Stimulated activated CD8-positive, alpha-beta memory T cell treated with anti-CD3 and anti-CD28 coated beads, Interleukin-7, amount 100 ng/mL, for 48 hours (primary cell): ENCODE results near the gene CHST13.

Experiments used
- DNase-seq, 2 donors: peaks; one replicate each; pipeline ENCODE4 v3.0.0-alpha.2; 2020; ENCODE audit warnings: low read depth in 1 of 2; ENCODE audit errors: extremely low read depth in 1 of 2

Gene CHST13

GRCh38 chr3:126487151-126487771 is 36.7 kb upstream of the CHST13 start:
- no peak for DNase-seq

DNA sequence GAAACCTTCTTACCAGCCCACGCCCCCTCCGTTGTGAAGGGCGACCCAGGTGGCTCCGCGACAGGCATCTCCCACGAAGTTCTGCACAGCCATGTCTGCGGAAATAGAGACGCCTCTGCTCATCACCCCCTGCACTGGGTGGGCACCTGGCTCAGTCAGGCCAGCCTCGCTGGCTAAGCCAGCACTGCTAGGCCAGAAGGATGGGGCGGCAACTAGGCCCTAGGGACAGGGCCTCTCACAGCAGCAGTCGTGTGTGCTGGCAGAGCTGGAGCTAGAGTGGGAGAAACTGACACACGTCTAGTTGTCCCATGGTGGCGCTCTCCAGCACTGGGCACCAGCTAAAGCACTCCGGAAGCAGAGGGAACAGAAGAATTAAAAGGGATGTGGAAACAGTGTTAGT is 35.8 kb upstream of the CHST13 start:
- no peak for DNase-seq

- no peak for DNase-seq
Observed at GRCh38 chr3:126488886-126489569, 34.9 kb upstream of the CHST13 start.

GRCh38 chr3:126490619-126491018 is 33.3 kb upstream of the CHST13 start:
- DNase-seq: no peak

GRCh38 chr3:126491221-126492013 is 32.5 kb upstream of the CHST13 start:
- no peak for DNase-seq

DNA sequence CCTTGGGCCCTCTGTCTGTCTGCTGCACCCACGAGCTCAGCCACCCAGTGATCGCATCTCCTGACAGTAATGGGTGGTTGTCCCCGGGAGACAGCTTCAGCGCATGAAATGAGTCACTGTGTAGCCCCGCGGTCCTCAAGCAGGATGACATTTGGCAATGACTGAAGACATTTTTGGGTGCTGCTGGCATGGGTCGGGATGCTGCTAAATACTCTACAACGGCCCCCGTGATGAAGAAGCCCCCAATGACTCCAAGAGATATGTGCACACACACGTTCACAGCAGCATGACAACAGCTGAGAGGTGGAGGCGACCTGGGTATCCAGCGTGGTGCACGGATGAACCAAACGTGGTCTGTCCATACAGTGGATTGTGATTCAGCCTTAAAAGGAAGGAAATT is 30.9 kb upstream of the CHST13 start:
- DNase-seq: no peak

- DNase-seq: no peak
Observed at GRCh38 chr3:126493739-126494138, 30.2 kb upstream of the CHST13 start.

- no peak for DNase-seq
Observed at GRCh38 chr3:126494204-126494969, 29.6 kb upstream of the CHST13 start.

- no peak for DNase-seq
Observed at GRCh38 chr3:126494970-126495230, 29.1 kb upstream of the CHST13 start.

GRCh38 chr3:126495786-126496185 is 28.2 kb upstream of the CHST13 start:
- no peak for DNase-seq

DNA sequence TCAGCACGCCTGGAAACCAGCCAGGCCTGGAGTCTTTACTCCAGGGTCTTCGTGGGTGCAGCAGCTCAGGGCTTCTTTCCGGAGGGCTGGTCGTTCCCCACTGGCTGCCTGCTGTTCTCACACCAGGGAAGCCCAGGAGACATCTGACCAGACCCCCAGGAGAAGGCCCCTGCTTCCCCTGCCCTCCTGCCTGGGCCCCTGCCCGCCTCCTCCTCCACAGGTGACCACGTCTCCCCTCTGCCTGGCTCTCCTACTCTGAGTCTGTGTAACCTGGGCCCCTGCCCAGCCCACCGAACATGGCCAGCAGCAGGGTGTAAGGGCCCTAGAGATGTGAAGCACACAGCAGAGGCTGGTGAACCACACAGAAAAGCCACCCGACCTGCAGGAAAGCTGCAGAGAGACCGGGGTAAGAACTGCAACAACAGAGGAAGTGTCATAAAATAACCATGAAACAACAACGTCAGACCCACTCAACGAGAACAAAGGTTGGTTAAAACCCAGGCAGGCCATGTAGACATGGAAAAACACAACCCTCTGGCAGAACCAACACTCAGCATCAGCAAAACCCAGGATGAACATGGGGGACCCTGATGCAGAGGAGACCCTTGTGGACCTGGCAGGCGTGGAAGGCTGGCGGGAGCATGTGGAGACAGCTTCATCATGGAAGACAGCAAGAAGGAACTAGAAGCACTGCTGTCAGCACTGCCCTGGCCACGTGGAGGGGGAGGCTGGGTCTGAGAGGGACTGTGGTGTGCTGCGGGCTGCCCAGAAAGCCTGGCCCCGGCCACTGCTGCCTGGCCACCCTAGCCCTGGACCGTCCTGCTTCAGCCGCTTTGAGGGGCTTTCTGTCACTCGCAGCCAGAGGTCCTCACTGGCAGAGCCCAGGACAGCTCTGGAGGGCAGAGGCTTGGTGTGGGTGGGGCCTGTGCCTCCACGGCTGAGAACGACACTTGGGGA is 26.8 kb upstream of the CHST13 start:
- no peak for DNase-seq

DNA sequence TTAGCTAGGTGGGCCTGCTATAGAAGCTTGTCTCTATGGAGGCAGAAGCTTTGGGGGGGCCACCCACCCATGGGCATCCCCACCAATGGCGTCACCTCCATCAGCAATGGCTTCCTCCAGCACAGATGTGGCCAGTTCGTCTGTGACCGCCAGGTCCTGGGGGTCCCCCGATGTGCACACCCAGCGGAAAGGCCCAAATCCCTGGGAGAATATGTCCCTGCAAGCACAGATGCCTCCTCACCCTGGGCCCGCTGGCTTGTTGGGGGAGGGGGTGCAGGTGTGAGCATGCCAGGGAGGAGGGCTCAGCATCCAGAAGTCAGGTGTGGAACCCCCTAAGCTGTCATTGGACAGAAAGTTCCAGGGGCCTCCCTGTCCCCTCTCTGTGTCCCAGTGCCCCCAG is 26.0 kb upstream of the CHST13 start:
- no peak for DNase-seq

DNA sequence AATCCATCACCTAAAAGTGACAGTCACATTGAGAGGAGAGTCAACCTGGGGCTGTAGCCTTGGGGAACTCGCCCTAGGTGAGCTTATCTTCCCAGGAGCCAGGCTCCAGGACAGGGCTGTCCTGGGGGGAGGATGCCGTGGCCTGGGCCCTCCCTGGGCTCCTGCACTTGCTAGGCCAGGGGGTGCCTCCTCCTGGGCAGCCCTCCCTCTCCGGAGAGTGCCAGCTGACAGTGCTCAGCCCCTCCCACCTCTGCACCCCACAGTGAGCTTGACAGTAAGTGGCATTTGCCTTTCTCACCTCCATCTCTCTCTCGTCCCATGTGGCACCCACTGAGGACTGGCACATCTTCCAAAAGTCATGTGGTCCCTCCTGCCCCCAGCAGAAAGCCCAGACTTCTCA is 25.5 kb upstream of the CHST13 start:
- DNase-seq: no peak

- DNase-seq: no peak
Observed at GRCh38 chr3:126498929-126499328, 25.0 kb upstream of the CHST13 start.

GRCh38 chr3:126499401-126499800 is 24.6 kb upstream of the CHST13 start:
- DNase-seq: no peak

GRCh38 chr3:126500016-126500415 is 23.9 kb upstream of the CHST13 start:
- no peak for DNase-seq

GRCh38 chr3:126501054-126501453 is 22.9 kb upstream of the CHST13 start:
- DNase-seq: no peak

- no peak for DNase-seq
Observed at GRCh38 chr3:126501736-126502135, 22.2 kb upstream of the CHST13 start.

DNA sequence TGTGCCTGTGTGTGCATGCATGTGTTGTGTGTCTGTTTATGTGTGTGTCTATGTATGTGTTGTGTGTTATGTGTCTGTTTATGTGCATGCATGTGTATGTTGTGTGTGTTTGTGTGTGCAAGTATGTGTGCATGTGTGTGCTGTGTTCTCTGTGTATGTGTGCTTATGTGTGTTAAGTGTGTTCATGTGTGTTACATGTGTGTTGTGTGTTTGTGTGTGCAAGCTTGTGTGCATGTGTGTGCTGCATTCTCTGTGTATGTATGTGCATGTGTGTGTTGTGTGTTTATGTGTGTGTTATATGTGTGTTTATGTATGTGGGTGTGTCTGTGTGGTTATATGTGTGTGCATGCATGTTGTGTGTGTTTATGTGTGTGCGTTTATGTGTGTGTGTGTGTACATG is 21.3 kb upstream of the CHST13 start:
- DNase-seq: no peak

DNA sequence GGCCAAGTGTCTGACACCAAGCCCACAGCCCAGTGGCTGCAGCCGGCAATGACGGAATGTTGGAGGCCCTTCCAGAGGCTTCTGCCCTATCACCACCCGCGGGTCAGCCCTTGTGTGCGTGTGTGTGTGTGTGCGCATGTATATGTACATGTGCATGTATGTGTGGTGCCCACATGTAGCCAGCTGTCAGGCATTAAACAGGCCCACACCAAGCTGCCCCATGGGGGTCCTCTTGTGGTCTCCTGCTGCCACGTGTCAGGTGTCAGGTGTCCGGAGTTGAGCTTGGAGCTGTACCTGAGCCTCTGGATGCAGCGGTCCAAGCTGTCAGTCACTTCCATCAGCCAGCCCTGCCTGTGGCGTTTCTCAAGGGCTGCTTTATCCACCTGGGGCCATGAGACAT is 20.3 kb upstream of the CHST13 start:
- no peak for DNase-seq
